ENCODE measurements around the gene AFAP1L2.

Gene AFAP1L2

GRCh38 chr10:114297136-114297705 is 107.1 kb downstream of the AFAP1L2 start:
- in situ Hi-C loops (cut with HindIII; ENCODE audit: low sequenced_read_pairs), result no loop called here

GRCh38 chr10:114295393-114295792 is 108.9 kb downstream of the AFAP1L2 start:
- in situ Hi-C loops (cut with HindIII; ENCODE audit: low sequenced_read_pairs), result no loop called here

- in situ Hi-C loops (cut with HindIII; ENCODE audit: low sequenced_read_pairs), result no loop called here
Measured at GRCh38 chr10:114294549-114294948, 109.8 kb downstream of the AFAP1L2 start.

- in situ Hi-C loops (cut with HindIII; ENCODE audit: low sequenced_read_pairs), result no loop called here
Measured at GRCh38 chr10:114293075-114293474, 111.2 kb downstream of the AFAP1L2 start.

GRCh38 chr10:114291516-114291915 is 112.8 kb downstream of the AFAP1L2 start:
- in situ Hi-C loops (cut with HindIII; ENCODE audit: low sequenced_read_pairs), result no loop called here

GRCh38 chr10:114291076-114291475 is 113.2 kb downstream of the AFAP1L2 start:
- in situ Hi-C loops (cut with HindIII; ENCODE audit: low sequenced_read_pairs), result no loop called here

GRCh38 chr10:114290038-114290437 is 114.3 kb downstream of the AFAP1L2 start:
- in situ Hi-C loops (cut with HindIII; ENCODE audit: low sequenced_read_pairs), result no loop called here

- in situ Hi-C loops (cut with HindIII; ENCODE audit: low sequenced_read_pairs), result no loop called here
Measured at GRCh38 chr10:114289096-114289436, 115.2 kb downstream of the AFAP1L2 start.

GRCh38 chr10:114288424-114289095 is 115.7 kb downstream of the AFAP1L2 start:
- in situ Hi-C loops (cut with HindIII; ENCODE audit: low sequenced_read_pairs), result no loop called here

GRCh38 chr10:114286921-114287320 is 117.4 kb downstream of the AFAP1L2 start:
- in situ Hi-C loops (cut with HindIII; ENCODE audit: low sequenced_read_pairs), result no loop called here

GRCh38 chr10:114285961-114286441 is 118.3 kb downstream of the AFAP1L2 start:
- in situ Hi-C loops (cut with HindIII; ENCODE audit: low sequenced_read_pairs), result no loop called here

GRCh38 chr10:114284346-114285071 is 119.8 kb downstream of the AFAP1L2 start:
- in situ Hi-C loops (cut with HindIII; ENCODE audit: low sequenced_read_pairs), result no loop called here

GRCh38 chr10:114283535-114284234 is 120.6 kb downstream of the AFAP1L2 start:
- in situ Hi-C loops (cut with HindIII; ENCODE audit: low sequenced_read_pairs), result no loop called here

GRCh38 chr10:114283091-114283490 is 121.2 kb downstream of the AFAP1L2 start:
- in situ Hi-C loops (cut with HindIII; ENCODE audit: low sequenced_read_pairs), result no loop called here

GRCh38 chr10:114282526-114282925 is 121.8 kb downstream of the AFAP1L2 start:
- in situ Hi-C loops (cut with HindIII; ENCODE audit: low sequenced_read_pairs), result no loop called here

- in situ Hi-C loops (cut with HindIII; ENCODE audit: low sequenced_read_pairs), result no loop called here
Measured at GRCh38 chr10:114281461-114281860, 122.8 kb downstream of the AFAP1L2 start.

- in situ Hi-C loops (cut with HindIII; ENCODE audit: low sequenced_read_pairs), result no loop called here
Measured at GRCh38 chr10:114281006-114281405, 123.3 kb downstream of the AFAP1L2 start.

- in situ Hi-C loops (cut with HindIII; ENCODE audit: low sequenced_read_pairs), result no loop called here
Measured at GRCh38 chr10:114279901-114280644, 124.2 kb downstream of the AFAP1L2 start.

- in situ Hi-C loops (cut with HindIII; ENCODE audit: low sequenced_read_pairs), result no loop called here
Measured at GRCh38 chr10:114279289-114279688, 125.0 kb downstream of the AFAP1L2 start.

- in situ Hi-C loops (cut with HindIII; ENCODE audit: low sequenced_read_pairs), result no loop called here
Measured at GRCh38 chr10:114278884-114279191, 125.5 kb downstream of the AFAP1L2 start.

Data from DLD1 (cell line).